GM08714 (cell line): Measurements from ENCODE around the gene POLR1E.

Experiments used
- H3K4me3 ChIP-seq: fragments of 200-500 bp; sonication (Bioruptor generic); 2 replicates; pipeline ENCODE4 v1.5.1; 2014; ENCODE audit warnings: mild to moderate bottlenecking, low read length, inconsistent platforms
- ZNF274 ChIP-seq: IDR thresholded peaks from 2 replicates; pipeline ENCODE4 v1.6.1; 2012; ENCODE audit warnings: mild to moderate bottlenecking, low read depth, low read length

POLR1E gene

DNA sequence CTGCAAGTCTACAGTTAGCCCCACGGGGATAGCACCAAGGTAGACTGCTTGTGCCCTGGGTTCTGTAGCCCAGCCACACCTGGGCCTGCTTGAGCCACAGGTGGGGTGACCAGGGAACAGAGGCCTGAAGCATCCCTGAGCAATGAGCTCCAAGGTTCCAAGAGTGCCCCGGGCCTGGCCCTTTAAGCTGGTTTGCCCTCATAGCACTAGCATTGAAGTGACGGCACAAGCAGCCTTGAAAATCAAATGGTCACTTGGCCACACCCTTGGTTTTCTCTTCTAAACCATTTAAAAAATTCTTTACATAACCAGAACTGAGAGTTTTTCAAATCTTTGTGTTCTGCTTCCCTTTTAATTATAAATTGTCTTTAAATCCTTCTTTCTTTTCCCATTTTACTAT lies 65.7 kb downstream of the POLR1E start:
- no peak for TF ChIP-seq ZNF274
- no peak overlapping the region for H3K4me3 ChIP-seq

DNA sequence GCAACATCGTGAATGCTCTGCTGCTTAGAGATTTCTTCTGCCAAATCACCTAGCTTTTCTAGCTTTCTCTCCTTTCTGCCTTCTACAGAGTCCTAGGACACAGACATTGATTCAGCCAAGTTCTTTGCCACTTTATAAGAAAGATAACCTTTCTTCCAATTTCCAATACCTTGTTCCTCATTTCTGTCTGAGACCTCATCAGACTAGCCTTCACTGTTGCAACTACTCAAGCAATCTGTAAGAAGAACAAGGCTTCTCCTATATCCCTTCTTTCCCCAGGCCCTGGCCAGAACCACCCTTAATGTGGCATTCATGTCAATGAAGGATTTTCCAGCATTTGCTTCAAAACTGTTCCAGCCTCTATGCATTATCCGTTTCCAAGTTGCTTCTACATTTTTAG lies 66.1 kb downstream of the POLR1E start:
- no peak for TF ChIP-seq ZNF274
- H3K4me3 ChIP-seq: no peak overlapping the region
